NCI-H1048 (cell line): Measurements from ENCODE around the gene COL2A1.

ENCODE experiments used
- DNase-seq: peaks from one replicate; lab custom pipeline; 2025; lab: John Stamatoyannopoulos, UW

Gene COL2A1

GRCh38 chr12:48004053-48004941 is at the start of gene COL2A1:
Gene COL2A1 (minus strand): TSS chr12:48004476. CDS start chr12:48004321, 155 bp downstream.
- DNase-seq = no peak

- DNase-seq = no peak
These were observed 49.6 kb upstream of the COL2A1 start for GRCh38 chr12:48053883-48054282.

GRCh38 chr12:48053122-48053521 is 48.8 kb upstream of the COL2A1 start:
- DNase-seq = no peak

- no peak for DNase-seq
These were observed 47.4 kb upstream of the COL2A1 start for GRCh38 chr12:48051681-48052080.

GRCh38 chr12:48050174-48050573 is 45.9 kb upstream of the COL2A1 start:
- no peak for DNase-seq

- DNase-seq = no peak
These were observed 41.8 kb upstream of the COL2A1 start for GRCh38 chr12:48045965-48046518.

GRCh38 chr12:48045061-48045846 is 41.0 kb upstream of the COL2A1 start:
- DNase-seq = no peak

GRCh38 chr12:48044396-48044795 is 40.1 kb upstream of the COL2A1 start:
- DNase-seq = no peak

GRCh38 chr12:48043771-48044170 is 39.5 kb upstream of the COL2A1 start:
- no peak for DNase-seq

- no peak for DNase-seq
These were observed 37.5 kb upstream of the COL2A1 start for GRCh38 chr12:48041591-48042423.

- peak; percentile 75 for DNase-seq
These were observed 36.1 kb upstream of the COL2A1 start for GRCh38 chr12:48040354-48040753.

- no peak for DNase-seq
These were observed 34.9 kb upstream of the COL2A1 start for GRCh38 chr12:48039151-48039550.

- DNase-seq = no peak
These were observed 33.8 kb upstream of the COL2A1 start for GRCh38 chr12:48038085-48038484.

GRCh38 chr12:48037267-48037915 is 33.1 kb upstream of the COL2A1 start:
- DNase-seq = no peak

- DNase-seq = no peak
These were observed 32.5 kb upstream of the COL2A1 start for GRCh38 chr12:48036818-48037217.

GRCh38 chr12:48034835-48035805 is 30.8 kb upstream of the COL2A1 start:
- no peak for DNase-seq

- no peak for DNase-seq
These were observed 29.2 kb upstream of the COL2A1 start for GRCh38 chr12:48033451-48033850.

- no peak for DNase-seq
These were observed 28.3 kb upstream of the COL2A1 start for GRCh38 chr12:48032597-48032996.

GRCh38 chr12:48031135-48031960 is 27.1 kb upstream of the COL2A1 start:
- DNase-seq = no peak
